ENCODE results near the gene SLC38A3. TPM values are rescaled to one million over a fixed set of nuclear protein-coding genes. Genes with fewer than 3 reads are reported as not detected.
A peak's percentile ranks its signal among the peaks of the same experiment; 100 is the strongest.

Gene SLC38A3
- under 1 TPM in 1 of 2 experiments, not detected in 1; 0.22 TPM for total RNA-seq

DNA sequence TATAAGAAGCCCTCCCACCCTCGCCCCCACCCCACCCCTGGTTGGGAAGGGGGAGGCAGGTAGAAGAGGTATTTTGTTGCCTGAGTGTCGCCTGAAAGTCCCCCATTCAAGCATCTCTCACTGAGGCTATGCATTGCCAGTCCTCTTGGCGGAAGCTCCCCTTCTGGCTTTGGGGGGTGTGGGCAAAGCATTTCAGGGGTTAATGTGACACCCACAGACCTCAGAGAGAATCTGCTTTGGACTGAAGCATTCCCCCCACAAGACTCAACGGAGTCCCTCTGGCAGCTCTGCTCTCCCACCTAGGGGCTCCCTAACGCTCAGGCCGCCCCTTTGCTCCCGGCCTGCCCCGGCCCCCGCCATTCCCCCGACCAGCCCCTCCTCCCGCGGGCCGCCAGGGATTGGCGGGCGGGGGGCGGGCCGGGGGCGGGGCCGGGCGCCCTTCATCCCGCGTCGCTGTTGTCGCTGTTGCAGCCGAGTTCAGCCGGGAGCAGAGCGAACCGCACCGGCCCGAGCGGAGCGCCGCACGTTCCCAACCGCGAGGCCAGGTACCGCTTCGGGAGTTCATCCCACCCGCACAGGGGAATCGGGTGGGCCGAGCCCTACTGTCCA lies at the start of gene SLC38A3:
TSS of gene SLC38A3 (plus strand) at position 468 of the 609 bp plus-strand sequence. CDS start 8,929 bp downstream, outside the sequence.
- POLR2A ChIA-PET: interaction anchor here (1.3 kb wide), 1 partner anchor 32 kb away, joined by 3 read pairs; no protein-coding TSS in a partner anchor
- CTCF ChIA-PET: interaction anchor here (1.7 to 6.0 kb wide), 2 partner anchors 10 to 42 kb away, joined by 6 to 28 read pairs; no protein-coding TSS in a partner anchor

GRCh38 chr3:50155491-50155878 lies 49.6 kb upstream of the SLC38A3 start:
- POLR2A ChIA-PET: interaction anchor here (1.6 kb wide), 1 partner anchor 33 kb away, joined by 3 read pairs; no protein-coding TSS in a partner anchor
- no peak for ATAC-seq
- H3K27me3 Mint-ChIP-seq: peaks cover 30% of the 10 kb centered on the region
- intact Hi-C loops (cut with micrococcal nuclease): no loop called here
- no peak overlapping the region for H3K27ac Mint-ChIP-seq
- H3K36me3 Mint-ChIP-seq (ENCODE audit: low read depth): no peaks in the 10 kb centered on the region
- CTCF ChIA-PET: interaction anchor here (0.8 to 1.8 kb wide), 2 partner anchors 10 to 39 kb away, joined by 4 to 7 read pairs; no protein-coding TSS in a partner anchor
- no peak for DNase-seq
- TF ChIP-seq, protein P1, sequence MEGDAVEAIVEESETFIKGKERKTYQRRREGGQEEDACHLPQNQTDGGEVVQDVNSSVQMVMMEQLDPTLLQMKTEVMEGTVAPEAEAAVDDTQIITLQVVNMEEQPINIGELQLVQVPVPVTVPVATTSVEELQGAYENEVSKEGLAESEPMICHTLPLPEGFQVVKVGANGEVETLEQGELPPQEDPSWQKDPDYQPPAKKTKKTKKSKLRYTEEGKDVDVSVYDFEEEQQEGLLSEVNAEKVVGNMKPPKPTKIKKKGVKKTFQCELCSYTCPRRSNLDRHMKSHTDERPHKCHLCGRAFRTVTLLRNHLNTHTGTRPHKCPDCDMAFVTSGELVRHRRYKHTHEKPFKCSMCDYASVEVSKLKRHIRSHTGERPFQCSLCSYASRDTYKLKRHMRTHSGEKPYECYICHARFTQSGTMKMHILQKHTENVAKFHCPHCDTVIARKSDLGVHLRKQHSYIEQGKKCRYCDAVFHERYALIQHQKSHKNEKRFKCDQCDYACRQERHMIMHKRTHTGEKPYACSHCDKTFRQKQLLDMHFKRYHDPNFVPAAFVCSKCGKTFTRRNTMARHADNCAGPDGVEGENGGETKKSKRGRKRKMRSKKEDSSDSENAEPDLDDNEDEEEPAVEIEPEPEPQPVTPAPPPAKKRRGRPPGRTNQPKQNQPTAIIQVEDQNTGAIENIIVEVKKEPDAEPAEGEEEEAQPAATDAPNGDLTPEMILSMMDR (IDR thresholded peaks at IDR 0.05): no peak
- no peaks in the 10 kb centered on the region for H3K9me3 Mint-ChIP-seq
- peaks cover 8% of the 10 kb centered on the region for H3K4me1 Mint-ChIP-seq (ENCODE audit: low read depth)
- peak overlapping the region; percentile 55 for H3K4me3 Mint-ChIP-seq

More for the DNA sequence above, at the start of gene SLC38A3:
- H3K4me3 Mint-ChIP-seq: no peak within 1 kb of the TSS
- peaks cover 48% of the 10 kb centered on the region for H3K27me3 Mint-ChIP-seq
- H3K9me3 Mint-ChIP-seq: no peaks in the 10 kb centered on the region
- ATAC-seq (peak; percentile 43), DNase-seq (peak; percentile 16)
- no peaks in the 10 kb centered on the region for H3K36me3 Mint-ChIP-seq (ENCODE audit: low read depth)
- no peak within 1 kb of the TSS for H3K27ac Mint-ChIP-seq
- TF ChIP-seq, protein P1 (IDR thresholded peaks at IDR 0.05): no peak
- intact Hi-C loops (cut with micrococcal nuclease): no loop called here
- no peaks in the 10 kb centered on the region for H3K4me1 Mint-ChIP-seq (ENCODE audit: low read depth)

DNA sequence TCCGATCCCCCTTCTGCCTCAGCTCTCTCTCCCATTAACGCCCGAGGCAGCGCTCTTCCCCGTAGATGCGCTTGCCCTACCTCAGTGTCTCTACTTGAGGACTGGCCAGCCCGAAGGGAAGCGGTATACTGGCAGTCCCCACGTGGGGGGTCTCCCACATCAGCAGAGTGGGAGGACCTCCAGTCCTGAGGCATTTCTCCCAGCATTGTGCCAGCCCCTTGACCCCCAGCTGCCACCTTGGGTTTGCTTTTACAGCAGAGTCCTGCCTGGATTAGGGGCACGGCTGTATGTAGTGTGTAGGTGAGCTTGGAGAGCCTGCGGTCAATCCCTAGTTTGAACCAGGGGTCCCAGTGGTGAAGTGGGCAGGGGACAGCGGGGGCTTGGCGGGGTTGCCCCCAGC lies 49.2 kb upstream of the SLC38A3 start:
- Mint-ChIP-seq H3K9me3 (no peaks in the 10 kb centered on the region), H3K27me3 (peaks cover 30% of the 10 kb centered on the region), H3K4me3 (peak overlapping the region; percentile 55), H3K36me3 (ENCODE audit: low read depth) (no peaks in the 10 kb centered on the region), H3K4me1 (ENCODE audit: low read depth) (peaks cover 8% of the 10 kb centered on the region), H3K27ac (no peak overlapping the region)
- DNase-seq (no peak), ATAC-seq (no peak)
- ChIA-PET CTCF (interaction anchor here (0.7 to 1.8 kb wide), 4 partner anchors 9 to 91 kb away, joined by 3 to 7 read pairs (median 4); no protein-coding TSS in a partner anchor), POLR2A (interaction anchor here (0.6 to 1.6 kb wide), 3 partner anchors 34 to 47 kb away, joined by 3 read pairs; no protein-coding TSS in a partner anchor)
- intact Hi-C loops (cut with micrococcal nuclease): no loop called here
- TF ChIP-seq, protein P1 (IDR thresholded peaks at IDR 0.05): no peak

- TF ChIP-seq, protein P1 (IDR thresholded peaks at IDR 0.05): no peak
- H3K36me3 Mint-ChIP-seq (ENCODE audit: low read depth): no peaks in the 10 kb centered on the region
- CTCF ChIA-PET: interaction anchor here (0.7 to 1.8 kb wide), 3 partner anchors 19 to 90 kb away, joined by 3 to 7 read pairs (median 3); no protein-coding TSS in a partner anchor
- no peak overlapping the region for H3K4me3 Mint-ChIP-seq
- POLR2A ChIA-PET: interaction anchor here (0.6 to 1.6 kb wide), 4 partner anchors 16 to 48 kb away, joined by 3 read pairs; no protein-coding TSS in a partner anchor
- no peak for ATAC-seq
- DNase-seq: no peak
- H3K4me1 Mint-ChIP-seq (ENCODE audit: low read depth): peaks cover 8% of the 10 kb centered on the region
- intact Hi-C loops (cut with micrococcal nuclease): no loop called here
- H3K27me3 Mint-ChIP-seq: peaks cover 30% of the 10 kb centered on the region
- H3K27ac Mint-ChIP-seq: no peak overlapping the region
- H3K9me3 Mint-ChIP-seq: no peaks in the 10 kb centered on the region
These were observed 48.2 kb upstream of the SLC38A3 start for GRCh38 chr3:50156549-50157493.

Data from activated CD8-positive, alpha-beta T cell treated with anti-CD3 and anti-CD28 coated beads for 36 hours (primary cell).